Epithelial cell of proximal tubule (primary cell): ENCODE results near the gene GBP3. TPM values are rescaled to one million over a fixed set of nuclear protein-coding genes. Genes with fewer than 3 reads are reported as not detected.

Experiments used
- DNase-seq: peaks from one replicate; pipeline ENCODE4 v3.0.0-alpha.2; 2011; ENCODE audit warnings: low read depth
- H3K4me3 ChIP-seq: 2 replicates; pipeline ENCODE4 v1.5.1; 2011; ENCODE audit warnings: low read depth, mild to moderate bottlenecking, low read length
- total RNA-seq: library from RNA; depleted of rRNA; stranded (reverse); fragments of >200 nt; gene quantifications from 2 replicates; pipeline ENCODE4 v1.2.3, GENCODE V29; 2015
- TF ChIP-seq, protein P1 (sequence below): conservative IDR thresholded peaks from 2 replicates; pipeline ENCODE4 v1.5.1; 2012; ENCODE audit warnings: low read depth, mild to moderate bottlenecking, low read length

GBP3 gene
- total RNA-seq, 1 donor from 2014 or later = 33.6 TPM

- TF ChIP-seq, protein P1, sequence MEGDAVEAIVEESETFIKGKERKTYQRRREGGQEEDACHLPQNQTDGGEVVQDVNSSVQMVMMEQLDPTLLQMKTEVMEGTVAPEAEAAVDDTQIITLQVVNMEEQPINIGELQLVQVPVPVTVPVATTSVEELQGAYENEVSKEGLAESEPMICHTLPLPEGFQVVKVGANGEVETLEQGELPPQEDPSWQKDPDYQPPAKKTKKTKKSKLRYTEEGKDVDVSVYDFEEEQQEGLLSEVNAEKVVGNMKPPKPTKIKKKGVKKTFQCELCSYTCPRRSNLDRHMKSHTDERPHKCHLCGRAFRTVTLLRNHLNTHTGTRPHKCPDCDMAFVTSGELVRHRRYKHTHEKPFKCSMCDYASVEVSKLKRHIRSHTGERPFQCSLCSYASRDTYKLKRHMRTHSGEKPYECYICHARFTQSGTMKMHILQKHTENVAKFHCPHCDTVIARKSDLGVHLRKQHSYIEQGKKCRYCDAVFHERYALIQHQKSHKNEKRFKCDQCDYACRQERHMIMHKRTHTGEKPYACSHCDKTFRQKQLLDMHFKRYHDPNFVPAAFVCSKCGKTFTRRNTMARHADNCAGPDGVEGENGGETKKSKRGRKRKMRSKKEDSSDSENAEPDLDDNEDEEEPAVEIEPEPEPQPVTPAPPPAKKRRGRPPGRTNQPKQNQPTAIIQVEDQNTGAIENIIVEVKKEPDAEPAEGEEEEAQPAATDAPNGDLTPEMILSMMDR = no peak
- DNase-seq = no peak
- no peak overlapping the region for H3K4me3 ChIP-seq
Observed at GRCh38 chr1:89001510-89001909, 21.2 kb downstream of the GBP3 start.

DNA sequence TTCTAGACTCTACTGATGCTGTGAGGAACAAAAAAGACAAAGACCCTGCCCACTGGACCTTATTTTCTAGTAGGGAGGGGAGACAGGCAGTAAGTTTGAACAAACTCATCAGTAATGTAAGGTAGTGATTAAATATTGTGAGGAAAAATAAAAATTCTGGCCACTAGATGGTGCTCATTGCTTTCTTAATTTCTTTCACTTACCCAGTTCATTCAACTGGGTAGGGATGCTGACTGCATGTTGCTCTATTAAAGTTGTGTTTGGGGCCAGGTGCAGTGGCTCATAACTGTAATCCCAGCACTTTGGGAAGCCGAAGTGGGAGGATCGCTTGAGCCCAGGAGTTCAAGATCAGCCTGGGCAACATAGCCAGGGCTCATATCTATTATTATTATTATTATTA, 23.9 kb downstream of the GBP3 start:
- no peak overlapping the region for H3K4me3 ChIP-seq
- peak; percentile 41 for DNase-seq
- TF ChIP-seq, protein P1 = peak; percentile 50

DNA sequence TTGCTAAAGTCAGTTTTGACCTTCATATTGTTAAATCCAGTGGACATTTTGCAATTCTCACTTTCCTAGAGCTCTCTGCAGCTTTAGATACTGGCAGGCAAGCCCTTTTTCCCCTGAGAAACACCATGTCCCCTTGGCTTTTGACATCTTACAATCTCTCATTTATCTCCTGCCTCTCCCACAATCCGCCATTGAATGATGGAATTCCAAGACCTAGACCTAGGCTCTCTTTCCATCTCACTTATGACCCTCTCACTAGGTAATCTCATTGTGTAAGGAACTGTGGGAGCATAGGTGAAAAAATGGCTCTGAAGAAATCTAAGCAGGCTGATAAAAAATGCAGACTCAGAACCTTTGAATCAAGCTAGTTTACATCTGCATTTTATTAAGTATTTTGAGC, 32.2 kb downstream of the GBP3 start:
- no peak for DNase-seq
- TF ChIP-seq, protein P1 = no peak
- H3K4me3 ChIP-seq = no peak overlapping the region

GRCh38 chr1:88985692-88986091, 37.0 kb downstream of the GBP3 start:
- no peak for DNase-seq
- TF ChIP-seq, protein P1 = no peak
- no peak overlapping the region for H3K4me3 ChIP-seq

GRCh38 chr1:88985032-88985431, 37.6 kb downstream of the GBP3 start:
- TF ChIP-seq, protein P1 = no peak
- DNase-seq = no peak
- H3K4me3 ChIP-seq = no peak overlapping the region

DNA sequence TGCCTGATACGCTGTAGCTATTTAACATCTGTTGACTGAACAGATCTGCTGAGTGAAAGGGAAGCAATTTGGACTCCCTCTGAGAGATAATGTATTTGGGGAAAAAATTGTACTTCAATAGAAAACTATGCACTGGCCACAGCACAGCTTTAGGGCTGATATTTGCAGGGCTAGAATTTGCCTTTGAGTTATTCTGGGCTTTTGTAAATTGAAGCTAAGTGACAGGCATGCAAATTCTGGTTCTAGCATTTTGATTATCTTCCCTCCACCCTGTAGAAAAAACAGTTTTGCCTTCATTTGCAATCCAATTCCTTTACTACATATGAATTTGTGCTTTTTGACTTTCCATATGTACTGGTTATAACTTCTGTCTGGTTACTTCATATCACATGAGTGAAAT, 38.1 kb downstream of the GBP3 start:
- TF ChIP-seq, protein P1 = no peak
- no peak overlapping the region for H3K4me3 ChIP-seq
- no peak for DNase-seq

GRCh38 chr1:88983791-88984559, 38.7 kb downstream of the GBP3 start:
- H3K4me3 ChIP-seq = peak overlapping the region; percentile 24
- TF ChIP-seq, protein P1 = peak; percentile 56
- no peak for DNase-seq
